Activated naive CD8-positive, alpha-beta T cell (primary cell): ENCODE data around the gene TNPO3.

ENCODE experiments used
- H3K27ac Mint-ChIP-seq: one replicate; pipeline ENCODE4 v1.8.0; 2021; ENCODE audit warnings: mixed read lengths
- H3K27me3 Mint-ChIP-seq: one replicate; pipeline ENCODE4 v1.8.0; 2021; ENCODE audit warnings: mixed read lengths
- H3K36me3 Mint-ChIP-seq: one replicate; pipeline ENCODE4 v1.8.0; 2021; ENCODE audit warnings: mixed read lengths
- H3K4me1 Mint-ChIP-seq: one replicate; pipeline ENCODE4 v1.8.0; 2021; ENCODE audit warnings: low read depth, mixed read lengths
- H3K4me3 Mint-ChIP-seq: one replicate; pipeline ENCODE4 v1.8.0; 2021; ENCODE audit warnings: mild to moderate bottlenecking, mixed read lengths
- H3K9me3 Mint-ChIP-seq: one replicate; pipeline ENCODE4 v1.8.0; 2021; ENCODE audit warnings: low read depth, mixed read lengths

Gene TNPO3

GRCh38 chr7:128974241-128974934 is 80.5 kb downstream of the TNPO3 start:
- Mint-ChIP-seq H3K27me3 (no peaks in the 10 kb centered on the region), H3K4me1 (no peaks in the 10 kb centered on the region), H3K9me3 (no peaks in the 10 kb centered on the region), H3K36me3 (peaks cover 11% of the 10 kb centered on the region), H3K4me3 (no peak overlapping the region), H3K27ac (no peak overlapping the region)

GRCh38 chr7:128968624-128969023 is 86.3 kb downstream of the TNPO3 start:
- peaks cover 17% of the 10 kb centered on the region for H3K36me3 Mint-ChIP-seq
- peaks cover 3% of the 10 kb centered on the region for H3K4me1 Mint-ChIP-seq
- H3K27ac Mint-ChIP-seq, result no peak overlapping the region
- H3K9me3 Mint-ChIP-seq, result no peaks in the 10 kb centered on the region
- no peaks in the 10 kb centered on the region for H3K27me3 Mint-ChIP-seq
- no peak overlapping the region for H3K4me3 Mint-ChIP-seq

GRCh38 chr7:128963327-128963757 is 91.6 kb downstream of the TNPO3 start:
- Mint-ChIP-seq H3K27me3 (no peaks in the 10 kb centered on the region), H3K27ac (peak overlapping the region; percentile 88), H3K36me3 (peaks cover 17% of the 10 kb centered on the region), H3K4me1 (peaks cover 21% of the 10 kb centered on the region), H3K4me3 (peak overlapping the region; percentile 36), H3K9me3 (no peaks in the 10 kb centered on the region)

DNA sequence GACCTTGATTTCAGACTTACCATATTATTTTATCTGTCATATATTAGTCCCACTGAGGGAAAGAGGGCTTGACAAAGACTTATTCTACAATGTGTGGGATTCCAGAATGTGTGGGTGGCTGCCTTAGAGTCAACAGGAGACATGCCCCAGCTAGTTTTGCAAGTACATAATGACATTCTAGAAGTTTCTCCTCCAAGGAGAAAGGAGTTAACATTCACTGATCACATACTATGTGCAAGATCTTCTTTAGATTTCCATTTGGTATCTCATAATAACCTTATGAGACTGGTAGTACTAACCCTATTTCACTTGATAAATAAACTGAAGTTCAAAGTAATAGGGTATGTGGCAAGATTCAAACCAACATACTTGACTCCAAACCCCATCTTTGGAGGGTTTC is 92.0 kb downstream of the TNPO3 start:
- peaks cover 21% of the 10 kb centered on the region for H3K4me1 Mint-ChIP-seq
- peaks cover 17% of the 10 kb centered on the region for H3K36me3 Mint-ChIP-seq
- peak overlapping the region; percentile 88 for H3K27ac Mint-ChIP-seq
- H3K4me3 Mint-ChIP-seq, result peak overlapping the region; percentile 36
- H3K27me3 Mint-ChIP-seq, result no peaks in the 10 kb centered on the region
- no peaks in the 10 kb centered on the region for H3K9me3 Mint-ChIP-seq

DNA sequence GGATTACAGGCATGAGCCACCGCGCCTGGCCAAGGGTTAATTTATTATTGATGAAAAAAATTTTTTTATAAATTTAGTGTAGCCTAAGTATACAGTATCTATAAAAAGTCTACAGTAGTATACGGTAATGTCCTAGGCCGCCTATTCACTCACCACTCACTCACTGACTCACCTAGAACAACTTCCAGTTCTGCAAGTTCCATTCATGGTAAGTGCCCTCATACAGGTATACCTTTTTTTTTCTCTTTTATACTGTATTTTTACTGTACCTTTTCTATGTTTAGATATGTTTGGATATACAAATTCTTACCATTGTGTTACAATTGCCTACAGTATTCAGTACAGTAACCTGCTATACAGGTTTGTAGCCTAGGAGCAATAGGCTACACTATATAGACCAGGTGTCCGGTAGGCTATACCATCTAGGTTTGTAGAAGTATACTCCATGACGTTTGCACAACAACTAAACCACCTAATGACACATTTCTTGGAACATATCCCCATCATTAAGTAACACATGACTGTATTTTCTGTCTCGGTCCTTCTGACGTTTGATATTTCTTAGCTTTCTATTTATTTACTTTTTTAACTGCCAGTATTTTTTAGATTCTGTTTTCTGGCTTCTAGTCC is 93.8 kb downstream of the TNPO3 start:
- peaks cover 19% of the 10 kb centered on the region for H3K36me3 Mint-ChIP-seq
- H3K27me3 Mint-ChIP-seq, result no peaks in the 10 kb centered on the region
- no peak overlapping the region for H3K4me3 Mint-ChIP-seq
- peaks cover 21% of the 10 kb centered on the region for H3K4me1 Mint-ChIP-seq
- H3K9me3 Mint-ChIP-seq, result no peaks in the 10 kb centered on the region
- H3K27ac Mint-ChIP-seq, result peak overlapping the region; percentile 74

- Mint-ChIP-seq H3K4me3 (no peak overlapping the region), H3K36me3 (peaks cover 12% of the 10 kb centered on the region), H3K4me1 (peaks cover 21% of the 10 kb centered on the region), H3K27ac (peak overlapping the region; percentile 54), H3K27me3 (no peaks in the 10 kb centered on the region), H3K9me3 (no peaks in the 10 kb centered on the region)
Observed at GRCh38 chr7:128959296-128959695, 95.6 kb downstream of the TNPO3 start.

DNA sequence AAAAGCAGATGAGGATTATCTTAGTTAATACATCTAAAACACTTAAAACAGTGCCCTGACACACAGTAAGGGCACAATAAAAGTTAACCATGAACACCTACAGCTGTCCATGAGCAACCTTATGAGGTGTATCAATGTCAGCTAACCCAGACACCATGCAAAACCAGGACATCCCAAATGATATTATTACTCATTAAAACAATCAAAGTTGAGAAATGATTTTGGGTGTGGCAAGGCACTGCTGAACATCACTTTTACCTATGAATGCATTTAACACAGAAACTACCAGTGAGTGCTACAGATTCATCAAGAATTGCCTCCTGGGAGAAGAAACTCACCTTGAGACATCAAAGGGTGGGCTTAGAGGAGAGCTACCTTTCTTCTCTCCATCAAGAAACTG is 98.9 kb downstream of the TNPO3 start:
- Mint-ChIP-seq H3K36me3 (peaks cover 8% of the 10 kb centered on the region), H3K4me1 (peaks cover 3% of the 10 kb centered on the region), H3K27ac (no peak overlapping the region), H3K4me3 (no peak overlapping the region), H3K27me3 (no peaks in the 10 kb centered on the region), H3K9me3 (no peaks in the 10 kb centered on the region)

DNA sequence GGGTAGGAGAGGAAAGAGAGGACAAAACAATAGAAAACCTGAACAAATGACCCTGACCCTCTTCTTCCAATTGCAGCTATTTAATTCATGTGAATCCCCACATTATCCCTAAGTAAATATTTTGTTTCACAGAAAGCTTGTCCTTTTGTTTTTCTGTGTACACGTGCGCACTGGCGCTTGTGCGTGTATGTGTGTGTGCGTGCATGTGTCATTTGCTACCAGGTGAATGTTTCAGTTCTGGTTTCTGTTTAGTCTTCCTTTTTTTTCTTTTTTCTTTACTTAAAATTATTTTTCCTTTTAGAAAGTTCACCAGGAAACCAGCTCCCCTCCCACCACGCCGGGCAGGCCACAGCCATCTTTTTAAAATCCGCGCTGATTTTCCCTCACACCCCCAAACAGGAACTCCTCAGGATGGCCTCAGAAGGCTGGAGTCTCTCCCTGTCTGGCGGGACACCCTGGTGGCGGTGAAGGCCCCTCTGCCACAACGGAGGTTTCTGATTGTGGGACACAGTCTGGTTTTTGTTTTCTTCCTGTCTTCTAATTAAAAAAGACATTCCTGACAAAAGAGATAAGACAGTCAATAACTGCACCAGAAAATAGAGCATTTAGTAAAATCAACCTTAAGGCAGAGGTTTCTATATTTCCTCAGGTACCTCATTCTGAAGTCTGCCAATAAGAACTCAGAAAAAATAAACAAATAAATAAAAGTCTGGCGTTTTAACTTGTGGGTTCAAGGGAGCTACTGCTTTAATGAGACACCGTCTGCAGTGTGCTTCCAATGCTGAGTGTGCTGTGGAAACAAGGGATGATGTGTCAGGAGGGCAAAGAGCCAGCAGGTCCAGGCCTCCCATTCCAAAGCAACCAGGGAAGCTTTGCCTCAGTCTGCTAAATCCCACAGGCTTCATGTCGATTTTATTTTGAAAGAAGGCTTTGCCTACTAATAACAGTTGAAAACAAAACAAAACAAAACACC is 99.8 kb downstream of the TNPO3 start:
- Mint-ChIP-seq H3K9me3 (no peaks in the 10 kb centered on the region), H3K27me3 (no peaks in the 10 kb centered on the region), H3K4me3 (no peak overlapping the region), H3K36me3 (peaks cover 8% of the 10 kb centered on the region), H3K27ac (peak overlapping the region; percentile 66), H3K4me1 (peaks cover 3% of the 10 kb centered on the region)

- H3K4me1 Mint-ChIP-seq, result no peaks in the 10 kb centered on the region
- no peaks in the 10 kb centered on the region for H3K9me3 Mint-ChIP-seq
- no peaks in the 10 kb centered on the region for H3K27me3 Mint-ChIP-seq
- H3K4me3 Mint-ChIP-seq, result no peak overlapping the region
- peaks cover 8% of the 10 kb centered on the region for H3K36me3 Mint-ChIP-seq
- H3K27ac Mint-ChIP-seq, result no peak overlapping the region
Observed at GRCh38 chr7:128954150-128954549, 100.8 kb downstream of the TNPO3 start.

GRCh38 chr7:128951296-128951695 is 103.6 kb downstream of the TNPO3 start:
- no peak overlapping the region for H3K4me3 Mint-ChIP-seq
- no peaks in the 10 kb centered on the region for H3K4me1 Mint-ChIP-seq
- no peaks in the 10 kb centered on the region for H3K27me3 Mint-ChIP-seq
- peaks cover 5% of the 10 kb centered on the region for H3K36me3 Mint-ChIP-seq
- no peak overlapping the region for H3K27ac Mint-ChIP-seq
- H3K9me3 Mint-ChIP-seq, result no peaks in the 10 kb centered on the region

GRCh38 chr7:128948976-128949760 is 105.7 kb downstream of the TNPO3 start:
- Mint-ChIP-seq H3K27me3 (no peaks in the 10 kb centered on the region), H3K4me3 (no peak overlapping the region), H3K4me1 (no peaks in the 10 kb centered on the region), H3K9me3 (no peaks in the 10 kb centered on the region), H3K36me3 (peaks cover 4% of the 10 kb centered on the region), H3K27ac (no peak overlapping the region)

- no peaks in the 10 kb centered on the region for H3K27me3 Mint-ChIP-seq
- H3K4me1 Mint-ChIP-seq, result no peaks in the 10 kb centered on the region
- peaks cover 3% of the 10 kb centered on the region for H3K36me3 Mint-ChIP-seq
- no peaks in the 10 kb centered on the region for H3K9me3 Mint-ChIP-seq
- no peak overlapping the region for H3K27ac Mint-ChIP-seq
- no peak overlapping the region for H3K4me3 Mint-ChIP-seq
Observed at GRCh38 chr7:128948312-128948973, 106.5 kb downstream of the TNPO3 start.

DNA sequence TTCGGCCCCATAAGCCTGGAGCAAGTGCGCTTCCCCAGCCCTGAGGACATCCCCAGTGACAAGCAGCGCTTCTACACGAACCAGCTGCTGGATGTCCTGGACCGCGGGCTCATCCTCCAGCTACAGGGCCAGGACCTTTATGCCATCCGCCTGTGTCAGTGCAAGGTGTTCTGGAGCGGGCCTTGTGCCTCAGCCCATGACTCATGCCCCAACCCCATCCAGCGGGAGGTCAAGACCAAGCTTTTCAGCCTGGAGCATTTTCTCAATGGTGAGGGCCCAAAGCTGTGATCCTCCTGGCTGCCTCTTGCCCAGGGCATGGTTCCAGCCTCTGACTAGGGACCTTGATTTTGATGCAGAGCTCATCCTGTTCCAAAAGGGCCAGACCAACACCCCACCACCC is 107.1 kb downstream of the TNPO3 start:
- no peaks in the 10 kb centered on the region for H3K27me3 Mint-ChIP-seq
- no peaks in the 10 kb centered on the region for H3K4me1 Mint-ChIP-seq
- no peak overlapping the region for H3K27ac Mint-ChIP-seq
- H3K4me3 Mint-ChIP-seq, result no peak overlapping the region
- H3K9me3 Mint-ChIP-seq, result no peaks in the 10 kb centered on the region
- H3K36me3 Mint-ChIP-seq, result peaks cover 3% of the 10 kb centered on the region
